Measurements from ENCODE around the gene PIBF1.
"Not testable (repeated sequence)": the region's sequence is repeated elsewhere in the genome, so short reads cannot be mapped to it uniquely, and the experiment has no call there.

PIBF1 gene

DNA sequence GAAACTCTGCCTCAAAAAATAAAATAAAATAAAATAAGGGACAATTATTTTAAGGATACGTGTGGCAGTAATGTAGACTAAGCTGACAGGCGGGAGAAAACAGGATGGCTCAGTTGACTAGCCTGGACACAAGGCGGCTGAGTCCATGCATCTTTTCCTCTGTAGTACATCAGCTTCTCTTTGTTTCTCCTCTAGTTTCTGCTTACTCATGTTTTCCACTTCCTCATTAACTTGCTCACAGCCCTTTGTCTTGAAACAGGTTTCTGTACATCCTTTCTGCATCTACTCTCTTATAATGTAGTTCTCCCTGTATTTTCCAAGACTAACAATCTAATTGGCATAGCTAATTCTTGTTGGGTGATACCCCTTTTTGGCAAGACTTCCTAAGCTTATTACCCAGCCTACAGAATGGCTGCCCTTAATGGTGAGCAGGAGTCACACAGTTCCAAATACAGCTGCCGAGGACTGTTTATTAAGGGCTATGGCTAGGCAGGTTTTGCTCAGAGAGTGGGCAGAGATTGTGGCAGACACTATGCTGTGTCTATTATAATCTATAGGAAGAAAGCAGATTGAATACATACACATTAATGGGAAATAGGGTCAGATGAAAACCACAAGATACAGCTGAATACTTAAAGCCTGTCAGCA is 218.2 kb downstream of the PIBF1 start:
- peak in 1 of 2 experiments; percentile 8 for DNase-seq (ENCODE audit: low read depth in 2 of 2)

DNA sequence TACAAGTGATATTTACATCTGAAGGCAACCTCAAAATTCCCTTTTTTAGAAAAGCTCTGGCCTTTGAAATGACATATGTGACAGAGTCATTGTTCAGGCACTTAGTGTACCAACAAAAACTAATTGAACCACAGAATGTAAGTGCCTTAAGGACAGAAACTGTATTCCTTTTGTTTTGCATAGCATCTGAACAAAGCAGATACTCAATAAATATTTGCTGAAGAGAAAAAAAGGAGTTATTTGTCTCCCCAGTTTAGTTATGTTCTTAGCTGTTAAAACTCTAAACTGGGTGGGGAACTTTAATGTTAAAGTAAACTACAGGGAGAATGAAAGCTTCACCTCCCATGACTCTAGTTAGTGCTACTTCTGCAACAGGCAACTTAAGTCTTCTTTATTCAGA is 220.0 kb downstream of the PIBF1 start:
- DNase-seq (ENCODE audit: low read depth in 2 of 2), result no peak

DNA sequence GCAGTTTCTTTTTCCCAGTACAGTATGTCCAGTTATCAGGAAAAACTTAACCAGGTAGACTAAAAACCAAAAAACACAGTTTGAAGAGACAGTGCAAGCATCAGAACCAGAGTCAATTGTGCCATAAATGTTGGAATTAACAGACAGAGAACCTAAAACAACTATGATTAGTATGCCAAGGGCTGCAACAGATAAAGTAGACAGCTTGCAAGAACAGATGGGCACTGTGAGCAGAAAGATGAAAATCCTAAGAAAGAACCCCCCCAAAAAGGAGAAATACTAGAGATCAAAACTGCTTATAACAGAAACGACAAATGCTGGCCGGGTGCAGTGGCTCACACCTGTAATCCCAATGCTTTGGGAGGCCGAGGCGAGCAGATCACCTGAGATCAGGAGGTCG is 229.8 kb downstream of the PIBF1 start:
- DNase-seq (ENCODE audit: low read depth in 2 of 2), result no peak

DNA sequence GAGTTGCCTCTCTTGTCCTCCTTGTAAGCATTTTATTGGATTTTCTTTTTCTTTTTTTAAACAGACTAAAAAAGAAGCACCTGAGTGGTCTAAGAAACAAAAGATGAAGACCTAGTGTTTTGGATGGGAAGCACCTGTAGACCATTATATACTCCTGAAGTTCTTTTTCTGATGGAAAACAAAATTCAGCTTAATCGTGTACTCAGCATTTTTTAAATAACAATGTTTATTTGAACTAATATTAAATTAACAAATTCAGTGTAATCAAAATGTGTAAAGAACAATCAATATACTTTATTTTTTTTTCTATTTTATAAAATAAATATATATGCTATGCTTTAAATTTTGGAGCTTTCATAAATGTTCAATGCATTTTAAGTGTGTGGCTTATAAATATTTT is 233.9 kb downstream of the PIBF1 start:
- DNase-seq (ENCODE audit: low read depth in 2 of 2), result no peak

DNA sequence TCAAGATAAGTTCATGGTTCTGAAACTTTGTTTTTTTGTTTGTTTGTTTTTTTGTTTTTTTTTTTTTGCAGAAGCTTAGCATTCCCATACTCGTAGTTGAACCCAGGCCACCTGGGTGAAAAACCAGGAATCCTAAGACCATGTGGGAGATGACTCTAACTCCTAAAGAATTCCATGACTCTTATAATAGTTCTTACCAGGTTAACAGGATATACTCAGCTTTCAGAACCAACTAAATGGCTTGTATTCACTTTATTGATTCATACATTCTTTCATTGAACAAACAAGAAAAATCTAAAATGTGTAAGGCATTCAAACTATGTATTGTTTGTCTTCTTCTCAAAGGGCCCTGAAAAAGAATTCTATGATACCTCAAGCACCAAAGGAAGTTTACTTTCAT is 236.4 kb downstream of the PIBF1 start:
- no peak for DNase-seq (ENCODE audit: low read depth in 2 of 2)

DNA sequence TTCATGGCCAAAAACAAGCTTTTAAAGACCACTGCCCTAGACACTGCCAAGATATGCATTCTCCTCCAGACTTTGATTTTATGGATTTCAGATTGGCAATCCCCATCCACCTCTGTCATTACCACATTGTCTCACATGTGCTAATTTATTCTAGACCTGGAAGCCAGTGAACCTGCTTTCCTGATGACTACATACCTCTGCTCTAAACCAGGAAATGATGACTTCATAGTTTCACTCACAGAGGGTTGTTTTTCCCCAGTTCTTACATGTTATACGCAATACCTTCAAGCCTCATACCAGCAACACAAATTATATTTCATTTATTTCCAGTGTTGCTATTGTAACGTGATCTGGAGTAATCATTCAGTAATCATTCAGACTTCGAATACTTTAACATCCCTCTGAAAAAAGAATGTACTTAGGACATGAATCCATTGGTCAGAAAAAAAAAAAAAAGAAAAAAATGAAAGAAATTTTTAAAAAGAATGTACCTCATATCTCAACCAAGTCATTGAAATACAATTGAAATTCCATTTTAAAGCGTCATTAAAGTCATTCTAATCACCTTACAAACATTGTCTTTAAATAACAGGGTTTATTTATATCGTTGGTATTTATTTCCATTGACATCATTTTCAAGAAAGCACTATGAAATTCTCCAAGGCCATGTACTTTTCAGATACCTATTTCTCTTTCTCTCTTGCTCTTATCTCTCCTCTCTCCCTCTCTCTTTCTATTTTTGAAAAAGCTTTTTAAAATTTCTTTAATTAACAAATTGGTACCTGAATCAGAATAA is 243.5 kb downstream of the PIBF1 start:
- no peak for DNase-seq (ENCODE audit: low read depth in 2 of 2)

DNA sequence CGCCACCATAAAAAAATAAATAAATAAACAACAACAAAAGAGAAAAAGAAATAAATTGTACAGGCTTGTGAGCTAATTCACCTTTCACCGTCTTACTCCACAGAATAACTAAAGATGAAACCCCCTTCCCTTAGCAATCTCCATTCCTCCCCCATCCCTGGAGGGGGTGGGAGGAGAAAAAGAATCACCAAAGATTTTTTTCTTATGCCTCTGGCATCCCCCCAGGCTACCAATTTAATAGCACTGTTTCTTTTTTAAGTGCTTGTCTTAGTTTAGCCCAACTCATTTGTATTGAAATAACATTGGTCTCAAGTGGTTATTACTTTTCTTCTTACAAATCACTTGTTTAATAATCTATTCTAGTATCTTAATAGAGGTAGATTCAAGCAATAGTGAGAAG is 253.0 kb downstream of the PIBF1 start:
- DNase-seq (ENCODE audit: low read depth in 2 of 2), result no peak

DNA sequence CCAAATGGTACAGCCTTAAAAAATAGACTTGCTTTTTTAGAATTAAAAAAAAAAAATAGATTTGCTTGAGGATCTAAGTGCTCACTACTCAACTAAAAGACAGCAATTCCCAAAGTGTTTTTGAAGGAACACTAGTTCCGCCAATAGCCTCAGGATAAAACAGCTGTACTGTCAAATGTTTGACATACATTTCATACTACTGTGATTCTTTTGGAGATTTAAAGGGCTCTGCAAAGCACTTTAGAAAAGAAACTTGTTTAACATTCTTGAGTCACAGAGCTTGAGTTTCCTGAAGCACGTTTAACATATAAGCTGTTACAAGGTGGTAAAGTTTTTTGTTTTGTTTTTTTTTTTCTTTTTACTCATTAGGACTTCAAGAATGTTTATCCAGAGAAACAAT is 253.7 kb downstream of the PIBF1 start:
- no peak for DNase-seq (ENCODE audit: low read depth in 2 of 2)

DNA sequence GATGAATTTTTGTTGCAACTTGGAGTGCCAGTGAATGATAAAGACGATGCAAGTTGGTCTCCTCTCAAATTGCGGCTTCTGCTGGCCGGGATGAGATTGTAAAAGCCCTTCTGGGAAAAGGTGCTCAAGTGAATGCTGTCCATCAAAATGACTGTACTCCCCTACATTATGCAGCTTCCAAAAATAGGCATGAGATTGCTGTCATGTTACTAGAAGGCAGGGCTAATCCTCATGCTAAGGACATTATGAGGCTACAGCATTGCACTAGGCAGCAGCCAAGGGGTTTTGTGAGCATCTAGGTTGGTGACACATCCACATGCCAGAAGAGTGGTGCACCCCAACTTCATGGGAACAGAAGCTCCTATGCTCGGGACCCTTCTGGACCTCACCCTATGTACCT is 254.6 kb downstream of the PIBF1 start:
- no peak for DNase-seq (ENCODE audit: low read depth in 2 of 2)

DNA sequence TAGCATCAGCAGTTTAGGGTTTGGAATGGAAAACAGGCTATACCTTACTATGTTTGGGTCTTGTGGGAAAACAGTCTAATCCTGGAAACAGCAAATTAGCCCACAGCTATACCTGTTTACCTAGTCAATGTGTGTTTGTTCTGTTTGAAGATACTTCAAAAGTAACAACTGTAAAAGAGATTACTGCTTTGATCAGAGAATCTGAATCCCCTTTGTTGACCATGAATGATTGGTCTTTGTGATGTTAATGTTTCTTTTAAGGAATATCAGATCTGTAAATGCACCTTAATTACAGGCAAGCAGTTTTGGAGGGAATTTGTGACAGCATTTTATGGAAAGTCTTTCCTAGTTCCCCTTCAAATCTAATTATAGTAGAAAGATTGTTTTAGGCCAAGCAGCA is 256.1 kb downstream of the PIBF1 start:
- DNase-seq (ENCODE audit: low read depth in 2 of 2), result no peak

DNA sequence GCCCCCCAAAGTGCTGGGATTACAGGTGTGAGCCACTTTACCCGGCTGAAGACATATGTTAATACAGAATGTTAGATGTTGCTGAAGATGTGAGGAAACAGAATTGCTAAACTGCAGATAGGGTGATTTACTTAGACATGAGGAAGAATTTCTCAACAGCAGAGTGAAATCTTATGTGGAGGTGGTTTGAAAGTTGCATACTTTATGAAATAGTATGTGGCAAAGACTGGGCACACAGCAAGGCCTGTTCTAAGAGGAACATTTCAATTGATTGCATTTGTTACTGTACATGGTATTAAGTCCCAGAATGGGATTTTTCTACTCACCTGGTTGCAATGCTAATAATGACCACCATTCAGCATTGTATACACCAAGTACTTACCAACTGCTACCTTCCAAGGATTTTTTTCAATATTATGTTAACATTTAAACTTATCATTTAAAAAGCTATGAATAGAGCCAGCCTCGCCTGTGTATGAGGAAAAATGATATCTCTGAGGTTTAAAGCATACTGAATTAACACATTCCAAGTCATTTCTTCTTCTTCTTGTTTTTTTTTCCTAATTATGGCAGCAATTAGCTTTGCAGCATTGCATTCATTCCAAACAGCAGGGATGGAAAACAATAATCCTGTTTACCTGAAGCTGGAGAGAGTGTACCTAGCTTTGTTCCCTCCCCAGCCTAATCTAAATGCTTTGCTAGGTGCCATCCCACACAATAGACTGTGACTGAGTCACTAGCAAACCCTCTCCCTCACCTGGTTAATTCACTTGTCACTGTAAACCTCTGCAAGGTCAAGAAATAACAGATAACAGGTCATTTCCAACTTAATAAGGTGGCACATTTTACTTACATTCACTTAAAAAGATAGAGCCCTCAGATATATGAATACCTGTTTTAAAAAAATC is 257.5 kb downstream of the PIBF1 start:
- no peak for DNase-seq (ENCODE audit: low read depth in 2 of 2)

DNA sequence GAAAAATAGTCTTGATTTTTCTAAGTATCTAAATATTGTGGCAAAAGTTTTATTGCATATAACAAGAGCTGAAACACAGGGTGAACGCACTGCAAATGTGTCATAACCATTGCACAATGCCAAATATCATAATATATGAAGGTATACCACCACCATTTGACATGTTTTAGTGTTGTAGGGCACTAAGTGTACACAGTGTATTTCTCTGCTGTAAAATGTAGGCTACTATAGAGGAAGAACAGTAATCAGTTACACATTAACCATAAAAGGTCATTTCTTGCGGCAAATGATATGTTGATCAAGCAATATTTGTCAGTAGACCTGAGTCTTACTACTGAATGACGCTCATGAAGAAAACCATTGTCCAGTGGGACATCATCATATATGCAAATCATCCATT is 258.6 kb downstream of the PIBF1 start:
- no peak for DNase-seq (ENCODE audit: low read depth in 2 of 2)

DNA sequence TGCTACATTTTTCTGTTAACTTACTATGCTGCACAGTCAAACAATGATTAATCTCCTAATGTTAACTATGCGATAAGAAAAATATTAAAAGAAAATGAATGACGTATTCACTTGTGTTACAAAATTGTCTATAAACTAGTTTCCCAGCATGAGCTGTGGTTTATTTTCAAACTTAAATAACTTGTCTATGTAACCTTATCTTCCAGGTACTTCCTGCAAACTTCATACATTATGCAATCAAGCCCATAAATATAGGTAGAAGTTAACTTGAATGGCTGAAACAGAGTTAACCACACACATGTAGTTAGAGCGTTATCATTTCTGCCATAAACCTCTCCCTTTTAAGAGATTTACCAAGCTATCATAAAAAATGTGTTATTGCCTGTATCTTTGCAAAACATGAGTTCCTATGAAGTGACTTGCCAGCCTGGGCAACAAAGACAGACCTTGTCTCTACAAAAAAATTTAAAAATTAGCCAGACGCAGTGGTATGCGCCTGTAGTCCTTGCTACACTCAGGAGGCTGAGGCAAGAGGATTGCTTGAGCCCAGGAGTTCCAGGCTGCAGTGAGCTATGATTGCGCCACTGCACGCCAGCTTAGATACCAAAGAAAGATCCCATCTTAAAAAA is 259.1 kb downstream of the PIBF1 start:
- DNase-seq (ENCODE audit: low read depth in 2 of 2), result no peak

DNA sequence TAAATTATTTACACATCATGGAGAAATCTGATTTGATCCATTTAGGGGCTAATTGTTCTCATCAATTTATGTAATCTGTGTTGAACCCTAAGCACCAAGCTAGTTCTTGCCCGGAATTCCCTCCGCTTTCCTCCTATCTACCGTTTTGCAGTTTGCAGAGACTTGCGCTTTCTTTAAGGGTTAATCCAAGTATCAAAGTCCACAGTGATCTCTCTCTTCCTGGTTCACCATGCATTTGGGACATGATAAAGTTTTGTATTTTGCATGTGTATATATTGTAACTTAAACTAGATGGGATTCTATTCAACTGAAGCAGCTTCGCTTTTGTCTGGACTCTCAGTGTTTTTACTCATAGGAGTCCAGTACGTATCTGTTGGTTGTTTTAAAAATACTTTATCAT is 263.1 kb downstream of the PIBF1 start:
- no peak for DNase-seq (ENCODE audit: low read depth in 2 of 2)

DNA sequence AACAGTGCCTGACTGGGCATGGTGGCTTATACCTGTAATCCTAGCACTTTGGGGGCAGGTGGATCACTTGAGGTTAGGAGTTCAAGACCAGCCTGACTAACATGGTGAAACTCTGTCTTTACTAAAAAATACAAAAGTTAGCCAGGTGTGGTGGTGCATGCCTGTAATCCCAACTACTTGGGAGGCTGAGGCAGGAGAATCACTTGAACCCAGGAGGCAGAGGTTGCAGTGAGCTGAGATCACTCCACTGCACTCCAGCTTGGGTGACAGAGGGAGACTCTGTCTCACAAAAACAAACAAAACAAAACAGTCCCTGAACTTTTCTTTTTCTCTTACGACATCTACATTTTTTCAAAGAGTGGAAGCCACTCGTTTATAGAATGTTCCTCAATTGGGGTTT is 266.7 kb downstream of the PIBF1 start:
- DNase-seq (ENCODE audit: low read depth in 2 of 2), result not testable (repeated sequence)

DNA sequence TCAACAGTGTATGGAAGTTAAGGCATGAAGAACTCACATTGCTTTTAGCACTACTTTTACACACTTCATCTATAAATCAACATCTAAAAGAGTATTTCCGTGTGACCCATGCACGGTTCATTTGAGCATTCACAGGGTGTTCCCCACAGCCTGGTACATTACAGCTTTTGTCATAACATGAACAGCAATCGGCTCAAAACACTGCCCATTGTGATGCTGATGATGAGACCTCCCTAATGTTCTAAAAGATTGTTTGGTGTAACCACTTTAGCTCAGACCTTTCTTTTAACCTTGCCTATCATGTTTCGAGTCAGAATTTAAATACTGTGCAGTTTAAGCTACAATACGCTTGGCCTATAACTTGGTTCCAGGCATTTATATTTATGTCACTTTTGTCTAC is 272.8 kb downstream of the PIBF1 start:
- DNase-seq (ENCODE audit: low read depth in 2 of 2), result no peak

DNA sequence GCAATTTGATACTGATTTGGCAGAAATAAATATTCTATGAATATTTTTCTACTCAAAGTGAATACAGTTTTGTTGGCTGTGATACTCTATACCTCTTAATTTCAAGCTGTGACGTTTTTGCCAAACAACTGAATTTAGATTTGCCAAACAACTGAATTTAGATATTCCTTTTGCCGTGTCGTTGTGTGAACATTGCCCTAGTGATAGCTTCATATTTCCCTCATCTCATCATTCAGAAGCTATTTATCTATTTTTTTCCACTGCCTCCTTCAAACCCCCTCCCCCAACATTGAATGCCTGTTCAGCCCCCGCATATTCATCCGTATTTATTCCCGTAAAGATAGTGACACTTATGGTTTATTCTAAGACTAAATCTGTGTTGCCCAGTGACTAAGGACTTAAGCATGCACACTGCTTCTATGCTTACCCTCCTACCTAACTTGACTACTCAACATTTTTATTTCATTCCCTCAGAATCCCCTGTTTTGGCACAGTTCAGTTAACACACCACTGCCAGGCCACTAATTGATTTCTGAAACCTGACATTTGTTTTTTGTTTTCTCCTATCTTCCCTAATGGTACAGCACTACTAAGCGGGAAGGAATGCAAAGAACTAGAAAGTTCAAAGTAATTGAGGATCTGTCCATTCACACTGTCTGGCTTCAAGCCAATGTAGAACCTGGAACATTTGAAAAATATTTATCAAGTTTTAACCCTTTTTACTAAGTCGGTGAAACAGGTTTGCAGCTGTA is 274.1 kb downstream of the PIBF1 start:
- peak; percentile 65 to 67 for DNase-seq (ENCODE audit: low read depth in 2 of 2)

DNA sequence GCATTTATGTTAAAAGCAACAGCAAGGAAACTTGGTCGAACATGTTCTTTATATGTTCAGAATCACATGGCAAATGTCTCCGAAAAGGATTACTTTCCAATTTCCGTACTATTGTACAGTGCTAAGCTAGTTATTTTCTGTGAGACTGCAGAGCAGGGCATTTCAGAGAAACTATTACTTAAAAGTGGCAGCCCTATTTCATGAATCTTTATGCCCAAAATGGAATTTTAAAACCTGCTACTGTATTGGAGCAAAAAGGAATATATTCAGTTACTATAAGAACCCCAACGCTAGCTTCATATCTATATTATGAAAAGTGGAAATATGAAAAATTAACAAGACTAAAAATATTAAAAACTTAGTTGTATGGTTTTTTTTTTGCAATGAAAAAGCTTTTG is 274.6 kb downstream of the PIBF1 start:
- no peak for DNase-seq (ENCODE audit: low read depth in 2 of 2)

DNA sequence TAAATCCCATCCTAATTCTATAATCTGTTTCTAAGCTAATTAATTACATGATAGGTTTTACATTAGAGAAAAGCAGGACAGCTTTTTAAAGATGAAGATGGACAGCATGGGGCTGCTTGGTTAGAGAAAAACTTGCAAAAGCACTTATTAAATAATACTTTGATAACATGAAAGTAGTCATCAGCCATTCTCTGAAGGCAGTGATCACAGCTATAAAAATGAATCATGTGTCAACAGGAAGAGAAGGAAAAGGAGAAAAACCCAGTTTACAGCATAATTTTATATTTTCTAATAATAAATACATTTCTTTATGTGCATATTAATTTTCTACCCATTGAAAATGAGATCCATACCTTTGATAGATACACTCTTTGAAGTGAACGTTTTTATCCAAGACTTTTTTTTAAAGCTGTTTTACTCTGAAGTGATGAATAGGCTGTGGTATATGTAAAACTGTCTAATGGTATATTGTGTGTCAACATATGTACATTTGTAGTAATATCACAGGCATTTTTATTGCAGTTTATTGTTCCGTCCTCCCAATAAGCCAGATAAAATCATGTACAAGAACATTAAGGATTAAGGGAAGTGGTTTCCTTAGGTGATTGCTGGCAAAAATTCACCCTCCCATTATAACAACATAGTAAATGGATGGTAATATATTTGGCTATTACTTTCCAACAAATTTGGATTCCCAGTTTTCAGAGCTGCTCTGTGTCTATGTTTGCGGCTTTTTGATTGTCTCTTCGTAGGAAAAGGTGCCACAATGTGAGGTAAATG is 275.5 kb downstream of the PIBF1 start:
- DNase-seq (ENCODE audit: low read depth in 2 of 2), result no peak

DNA sequence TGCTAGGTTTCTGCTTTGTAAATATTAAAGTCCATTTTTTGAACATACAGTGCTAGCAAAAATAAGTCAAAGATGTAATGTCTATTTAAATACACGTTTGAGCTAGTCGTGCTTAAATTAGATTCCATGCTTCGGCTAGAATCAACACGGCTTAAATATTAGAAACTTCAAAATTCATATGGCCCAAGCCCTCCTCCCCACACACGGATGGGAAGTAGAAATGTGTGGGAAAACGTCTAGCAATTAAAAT is 276.1 kb downstream of the PIBF1 start:
- DNase-seq (ENCODE audit: low read depth in 2 of 2), result no peak

DNA sequence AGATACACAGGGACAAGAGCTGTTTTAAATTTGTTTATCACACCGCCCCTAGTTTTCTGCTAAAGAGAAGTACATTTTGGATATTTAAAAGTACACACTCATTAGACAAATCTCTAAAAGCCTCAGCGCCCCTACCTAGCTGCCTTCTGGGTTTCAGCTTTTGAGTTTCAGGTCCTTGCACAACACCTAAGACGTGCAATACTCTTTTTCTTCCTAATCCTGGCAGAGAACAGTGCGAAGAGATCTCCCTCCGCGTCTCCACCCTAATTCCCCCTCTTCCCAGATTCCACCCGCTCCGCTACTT is 276.5 kb downstream of the PIBF1 start:
- DNase-seq (ENCODE audit: low read depth in 2 of 2), result no peak

Measured in fibroblast of skin of left quadriceps (primary cell).